ENCODE measurements around the gene RHO.

Gene RHO

DNA sequence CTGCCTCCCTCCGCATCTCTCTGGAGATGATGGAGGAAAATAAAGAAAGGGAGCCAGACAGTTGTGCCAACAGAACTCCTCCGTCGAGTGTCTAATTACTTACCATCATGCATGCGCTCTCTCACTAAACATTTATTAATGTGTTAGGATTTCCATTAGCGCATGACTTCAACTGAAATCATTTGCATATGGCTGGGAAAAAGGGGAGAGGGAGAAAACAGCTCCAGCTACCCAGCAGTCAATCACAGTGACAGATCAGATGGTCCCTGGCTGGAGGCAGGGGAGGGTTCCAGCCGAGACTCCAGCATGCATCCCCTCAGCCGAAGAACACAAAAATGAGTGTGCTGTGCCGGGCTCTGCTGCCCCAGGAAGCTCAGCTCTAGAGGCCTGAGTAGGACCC, 6.8 kb upstream of the RHO start:
- TF ChIP-seq EZH2 (IDR thresholded peaks at IDR 0.05; ENCODE audit: borderline replicate concordance, low read depth, low read length, severe bottlenecking) (no peak), CTCF (IDR thresholded peaks at IDR 0.05; ENCODE audit: borderline replicate concordance, extremely low read depth, low read length, poor library complexity, severe bottlenecking) (no peak)

GRCh38 chr3:129522953-129523352, 5.5 kb upstream of the RHO start:
- Histone ChIP-seq H3K9me3 (ENCODE audit: insufficient read depth, low read length, severe bottlenecking) (no peaks in the 10 kb centered on the region), H3K4me2 (ENCODE audit: insufficient read depth, low read length) (no peak overlapping the region), H3K36me3 (ENCODE audit: insufficient read depth, low read length) (peaks cover 3% of the 10 kb centered on the region; the same call in 1 of the 2 replicates), H3K79me2 (ENCODE audit: insufficient read depth, low read length) (no peaks in the 10 kb centered on the region), H3K27ac (ENCODE audit: low read length) (no peak overlapping the region), H2AFZ (ENCODE audit: low read depth, low read length) (no peak overlapping the region), H3K4me1 (ENCODE audit: insufficient read depth, low read length) (no peaks in the 10 kb centered on the region), H3K27me3 (ENCODE audit: insufficient read depth, low read length, poor library complexity) (no peaks in the 10 kb centered on the region), H3K4me3 (ENCODE audit: low read depth in 1 of 2, low read length in 2 of 2) (no peak overlapping the region), H3K9ac (ENCODE audit: low read depth, low read length) (no peak overlapping the region), H4K20me1 (ENCODE audit: insufficient read depth, low read length) (no peaks in the 10 kb centered on the region)
- ATAC-seq (ENCODE audit: insufficient read depth, low read depth) (no peak), DNase-seq (no peak)
- TF ChIP-seq EZH2 (IDR thresholded peaks at IDR 0.05; ENCODE audit: borderline replicate concordance, low read depth, low read length, severe bottlenecking), result no peak
- no peak for TF ChIP-seq CTCF (IDR thresholded peaks at IDR 0.05; ENCODE audit: borderline replicate concordance, extremely low read depth, low read length, poor library complexity, severe bottlenecking)

More for the DNA sequence above, 6.8 kb upstream of the RHO start:
- Histone ChIP-seq H3K36me3 (ENCODE audit: insufficient read depth, low read length) (peaks cover 13% of the 10 kb centered on the region), H3K4me3 (ENCODE audit: low read depth in 1 of 2, low read length in 2 of 2) (no peak overlapping the region), H3K9ac (ENCODE audit: low read depth, low read length) (no peak overlapping the region), H3K9me3 (ENCODE audit: insufficient read depth, low read length, severe bottlenecking) (no peaks in the 10 kb centered on the region), H3K4me1 (ENCODE audit: insufficient read depth, low read length) (no peaks in the 10 kb centered on the region), H3K27ac (ENCODE audit: low read length) (no peak overlapping the region), H2AFZ (ENCODE audit: low read depth, low read length) (no peak overlapping the region), H3K4me2 (ENCODE audit: insufficient read depth, low read length) (no peak overlapping the region), H4K20me1 (ENCODE audit: insufficient read depth, low read length) (no peaks in the 10 kb centered on the region), H3K79me2 (ENCODE audit: insufficient read depth, low read length) (no peaks in the 10 kb centered on the region), H3K27me3 (ENCODE audit: insufficient read depth, low read length, poor library complexity) (no peaks in the 10 kb centered on the region)
- ATAC-seq (ENCODE audit: insufficient read depth, low read depth) (no peak), DNase-seq (no peak)

- no peaks in the 10 kb centered on the region for H3K4me1 ChIP-seq (ENCODE audit: insufficient read depth, low read length)
- H3K79me2 ChIP-seq (ENCODE audit: insufficient read depth, low read length), result no peaks in the 10 kb centered on the region
- H3K36me3 ChIP-seq (ENCODE audit: insufficient read depth, low read length), result no peaks in the 10 kb centered on the region
- H3K4me3 ChIP-seq (ENCODE audit: low read depth in 1 of 2, low read length in 2 of 2), result no peak overlapping the region
- no peak for TF ChIP-seq EZH2 (IDR thresholded peaks at IDR 0.05; ENCODE audit: borderline replicate concordance, low read depth, low read length, severe bottlenecking)
- no peak for TF ChIP-seq CTCF (IDR thresholded peaks at IDR 0.05; ENCODE audit: borderline replicate concordance, extremely low read depth, low read length, poor library complexity, severe bottlenecking)
- H3K9me3 ChIP-seq (ENCODE audit: insufficient read depth, low read length, severe bottlenecking), result no peaks in the 10 kb centered on the region
- no peak overlapping the region for H3K4me2 ChIP-seq (ENCODE audit: insufficient read depth, low read length)
- H3K9ac ChIP-seq (ENCODE audit: low read depth, low read length), result no peak overlapping the region
- no peak for ATAC-seq (ENCODE audit: insufficient read depth, low read depth)
- H3K27ac ChIP-seq (ENCODE audit: low read length), result no peak overlapping the region
- no peaks in the 10 kb centered on the region for H4K20me1 ChIP-seq (ENCODE audit: insufficient read depth, low read length)
- no peaks in the 10 kb centered on the region for H3K27me3 ChIP-seq (ENCODE audit: insufficient read depth, low read length, poor library complexity)
- DNase-seq, result no peak
- H2AFZ ChIP-seq (ENCODE audit: low read depth, low read length), result no peak overlapping the region
Observed at GRCh38 chr3:129524081-129524480, 4.4 kb upstream of the RHO start.
